CD4-positive, CD25-positive, alpha-beta regulatory T cell (primary cell): Measurements from ENCODE around the gene BEST3. TPM values are rescaled to one million over a fixed set of nuclear protein-coding genes. Genes with fewer than 3 reads are reported as not detected.

Experiments
- ATAC-seq, 2 donors: fragments of 150-1000 bp; cut with Tn5 transposase; one replicate each; pipeline ENCODE4 v1.10.0; 2021; ENCODE audit warnings: low read depth in 2 of 2, moderate number of reproducible peaks in 2 of 2, moderate library complexity in 1 of 2
- DNase-seq, 3 donors: peaks; one replicate each; pipeline versions ENCODE4 v3.0.0 to v3.0.0-alpha.2; 2012 to 2022; ENCODE audit warnings: mixed read lengths in 1 of 3
- H3K27ac ChIP-seq: one replicate; pipeline ENCODE4 v1.7.0; 2013; ENCODE audit warnings: mild to moderate bottlenecking, low read length; ENCODE audit not compliant: insufficient read depth, poor library complexity, severe bottlenecking
- H3K27me3 ChIP-seq: one replicate; pipeline ENCODE4 v1.7.0; 2013; ENCODE audit warnings: low read length; ENCODE audit not compliant: control insufficient read depth, insufficient read depth
- H3K36me3 ChIP-seq: one replicate; pipeline ENCODE4 v1.7.0; 2013; ENCODE audit warnings: mild to moderate bottlenecking, low read length, moderate library complexity; ENCODE audit not compliant: control insufficient read depth, insufficient read depth
- H3K4me1 ChIP-seq: 2 replicates; pipeline ENCODE4 v1.7.0; 2013; ENCODE audit warnings: mild to moderate bottlenecking, low read length; ENCODE audit not compliant: insufficient read depth, control insufficient read depth, poor library complexity, severe bottlenecking
- H3K4me3 ChIP-seq: one replicate; pipeline ENCODE4 v1.7.0; 2013; ENCODE audit warnings: low read depth, mild to moderate bottlenecking, low read length, moderate library complexity
- H3K9me3 ChIP-seq, 2 experiments: 1 replicate in 1 of 2; 2 replicates in 1 of 2; pipeline ENCODE4 v1.7.0; 2013; ENCODE audit warnings: low read length in 2 of 2, mild to moderate bottlenecking in 1 of 2, moderate library complexity in 1 of 2; ENCODE audit not compliant: control insufficient read depth in 2 of 2
- H3K27ac Mint-ChIP-seq, 3 donors: one replicate each; pipeline ENCODE4 v1.8.0; 2020 to 2022; ENCODE audit warnings: mild to moderate bottlenecking in 3 of 3, mixed read lengths in 3 of 3, moderate library complexity in 2 of 3
- H3K27me3 Mint-ChIP-seq: one replicate; pipeline ENCODE4 v1.8.0; 2022; ENCODE audit warnings: mild to moderate bottlenecking, mixed read lengths
- H3K36me3 Mint-ChIP-seq: one replicate; pipeline ENCODE4 v1.8.0; 2020; ENCODE audit warnings: mixed read lengths
- H3K4me1 Mint-ChIP-seq, 4 donors: one replicate each; pipeline ENCODE4 v1.8.0; 2020 to 2022; ENCODE audit warnings: mixed read lengths in 4 of 4, mild to moderate bottlenecking in 1 of 4
- H3K4me3 Mint-ChIP-seq, 4 donors: one replicate each; pipeline ENCODE4 v1.8.0; 2020 to 2022; ENCODE audit warnings: mild to moderate bottlenecking in 4 of 4, mixed read lengths in 4 of 4, moderate library complexity in 3 of 4
- H3K9me3 Mint-ChIP-seq, 7 donors: one replicate each; pipeline ENCODE4 v1.8.0; 2020 to 2022; ENCODE audit warnings: mixed read lengths in 7 of 7, mild to moderate bottlenecking in 3 of 7, moderate library complexity in 2 of 7
- polyA plus RNA-seq, 4 donors: library from polyadenylated mRNA; unstranded; fragments of 300-500 nt; fragmentation: Illumina TruSeq; gene quantifications; one replicate each; pipeline ENCODE4 v1.2.3, GENCODE V29; 2021
- total RNA-seq: library from RNA; stranded (reverse); gene quantifications from one replicate; pipeline ENCODE4 v1.2.3, GENCODE V29; 2022

Gene BEST3
- total and polyA plus RNA-seq, 5 donors from 2014 or later = not detected

DNA sequence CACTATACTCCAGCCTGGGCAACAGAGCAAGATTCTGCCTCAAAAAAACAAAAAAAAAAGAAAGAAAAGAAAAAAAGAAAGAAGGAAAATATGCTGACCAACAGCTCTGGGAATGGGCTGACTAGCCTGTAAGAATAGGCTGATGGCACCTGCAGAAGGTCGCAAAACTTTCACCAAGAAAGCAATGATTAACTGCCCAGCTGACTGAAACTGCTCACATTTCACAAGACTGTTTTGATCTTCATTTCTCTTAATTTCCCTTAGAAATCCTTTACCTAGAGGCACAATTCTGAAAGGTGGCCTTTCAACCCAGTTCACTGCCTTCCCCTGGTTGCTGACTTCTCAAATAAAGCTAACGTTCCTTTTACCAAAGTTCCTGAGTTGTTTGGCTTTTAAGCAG, 12.4 kb downstream of the BEST3 start:
- Histone ChIP-seq H3K4me1 (no peaks in the 10 kb centered on the region), H3K27me3 (peaks cover 2% of the 10 kb centered on the region), H3K9me3 (no peaks in the 10 kb centered on the region), H3K4me3 (no peak overlapping the region), H3K36me3 (no peaks in the 10 kb centered on the region), H3K27ac (no peak overlapping the region)
- Mint-ChIP-seq H3K4me1 (peaks cover 0 to 2% (median 0%) of the 10 kb centered on the region in 4 donors), H3K27me3 (peaks cover 4% of the 10 kb centered on the region), H3K36me3 (no peaks in the 10 kb centered on the region), H3K9me3 (peaks cover 0 to 4% (median 0%) of the 10 kb centered on the region in 7 donors), H3K4me3 (no peak overlapping the region), H3K27ac (no peak overlapping the region)
- DNase-seq (no peak), ATAC-seq (no peak)

DNA sequence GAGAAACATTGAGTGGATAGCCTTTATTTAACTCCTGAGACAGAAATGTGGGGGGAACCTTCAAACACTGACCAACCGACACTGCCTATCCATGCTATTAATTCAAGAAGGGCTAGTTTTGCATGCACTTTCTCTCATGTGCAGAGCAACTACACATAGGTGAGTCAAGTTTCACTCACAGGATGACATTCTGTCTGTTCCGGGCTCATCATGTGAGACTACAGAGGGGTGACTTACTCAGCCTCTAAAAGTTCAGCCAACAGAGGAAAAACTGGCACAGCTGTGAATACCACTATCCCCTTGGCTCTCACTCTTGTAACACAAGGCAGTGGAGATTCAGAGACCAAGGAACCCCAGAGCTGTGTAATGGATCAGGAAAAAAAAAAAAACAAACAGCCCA, 13.3 kb downstream of the BEST3 start:
- Mint-ChIP-seq H3K9me3 (peaks cover 0 to 4% (median 0%) of the 10 kb centered on the region in 7 donors), H3K27ac (no peak overlapping the region), H3K4me1 (peaks cover 0 to 2% (median 0%) of the 10 kb centered on the region in 4 donors), H3K36me3 (no peaks in the 10 kb centered on the region), H3K27me3 (peaks cover 4% of the 10 kb centered on the region), H3K4me3 (no peak overlapping the region)
- H3K27ac ChIP-seq = no peak overlapping the region
- ATAC-seq (no peak), DNase-seq (no peak)
- no peaks in the 10 kb centered on the region for H3K36me3 ChIP-seq
- H3K4me1 ChIP-seq = no peaks in the 10 kb centered on the region
- peaks cover 2% of the 10 kb centered on the region for H3K27me3 ChIP-seq
- H3K4me3 ChIP-seq = no peak overlapping the region
- H3K9me3 ChIP-seq = no peaks in the 10 kb centered on the region

GRCh38 chr12:69684466-69684865, 14.6 kb downstream of the BEST3 start:
- H3K36me3 ChIP-seq = no peaks in the 10 kb centered on the region
- Mint-ChIP-seq H3K27ac (no peak overlapping the region), H3K36me3 (no peaks in the 10 kb centered on the region), H3K4me3 (no peak overlapping the region), H3K4me1 (no peaks in the 10 kb centered on the region), H3K27me3 (peaks cover 4% of the 10 kb centered on the region), H3K9me3 (peaks cover 0 to 4% (median 0%) of the 10 kb centered on the region in 7 donors)
- H3K4me1 ChIP-seq = no peaks in the 10 kb centered on the region
- H3K27ac ChIP-seq = no peak overlapping the region
- no peak for DNase-seq
- no peak overlapping the region for H3K4me3 ChIP-seq
- no peak for ATAC-seq
- no peaks in the 10 kb centered on the region for H3K9me3 ChIP-seq
- H3K27me3 ChIP-seq = peaks cover 2% of the 10 kb centered on the region

GRCh38 chr12:69682110-69682755, 16.9 kb downstream of the BEST3 start:
- Mint-ChIP-seq H3K27me3 (peaks cover 4% of the 10 kb centered on the region), H3K27ac (no peak overlapping the region), H3K4me3 (no peak overlapping the region), H3K36me3 (no peaks in the 10 kb centered on the region), H3K4me1 (no peaks in the 10 kb centered on the region), H3K9me3 (peaks cover 0 to 4% (median 0%) of the 10 kb centered on the region in 7 donors)
- Histone ChIP-seq H3K27me3 (peaks cover 2% of the 10 kb centered on the region), H3K4me1 (no peaks in the 10 kb centered on the region), H3K36me3 (no peaks in the 10 kb centered on the region), H3K9me3 (no peaks in the 10 kb centered on the region), H3K27ac (no peak overlapping the region), H3K4me3 (no peak overlapping the region)
- ATAC-seq (no peak), DNase-seq (no peak)

DNA sequence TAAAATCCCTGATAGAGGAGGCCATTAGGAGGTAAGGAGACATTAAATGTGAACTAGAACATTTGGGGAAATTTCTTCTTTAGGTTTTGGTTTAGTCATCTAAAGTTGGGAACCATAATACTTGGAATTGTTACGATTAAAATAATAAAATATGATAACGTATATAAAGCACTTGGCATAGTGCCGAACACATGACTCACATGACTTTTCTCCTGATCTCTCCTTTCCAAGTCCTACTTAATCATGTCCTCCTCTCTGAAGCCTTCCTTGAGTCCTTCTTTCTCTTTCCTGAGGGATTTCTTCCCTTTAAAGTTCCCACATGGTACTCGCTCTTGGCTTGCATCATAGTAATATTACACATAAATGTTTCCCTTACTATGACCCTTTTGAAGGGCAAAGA, 20.0 kb downstream of the BEST3 start:
- H3K9me3 Mint-ChIP-seq = peaks cover 0 to 4% (median 0%) of the 10 kb centered on the region in 7 donors
- H3K27ac ChIP-seq = no peak overlapping the region
- H3K4me3 ChIP-seq = no peak overlapping the region
- H3K27me3 Mint-ChIP-seq = no peaks in the 10 kb centered on the region
- no peaks in the 10 kb centered on the region for H3K36me3 Mint-ChIP-seq
- no peaks in the 10 kb centered on the region for H3K4me1 Mint-ChIP-seq
- H3K36me3 ChIP-seq = no peaks in the 10 kb centered on the region
- H3K9me3 ChIP-seq = no peaks in the 10 kb centered on the region
- no peak overlapping the region for H3K27ac Mint-ChIP-seq
- no peaks in the 10 kb centered on the region for H3K4me1 ChIP-seq
- H3K4me3 Mint-ChIP-seq = no peak overlapping the region
- H3K27me3 ChIP-seq = peaks cover 2% of the 10 kb centered on the region
- ATAC-seq (no peak), DNase-seq (no peak)

- H3K4me1 ChIP-seq = no peaks in the 10 kb centered on the region
- no peaks in the 10 kb centered on the region for H3K36me3 Mint-ChIP-seq
- no peak for DNase-seq
- peaks cover 0 to 4% (median 0%) of the 10 kb centered on the region in 7 donors for H3K9me3 Mint-ChIP-seq
- ATAC-seq = no peak
- no peak overlapping the region for H3K4me3 ChIP-seq
- peaks cover 2% of the 10 kb centered on the region for H3K27me3 ChIP-seq
- no peaks in the 10 kb centered on the region for H3K4me1 Mint-ChIP-seq
- H3K27ac Mint-ChIP-seq = no peak overlapping the region
- no peak overlapping the region for H3K27ac ChIP-seq
- no peak overlapping the region for H3K4me3 Mint-ChIP-seq
- no peaks in the 10 kb centered on the region for H3K36me3 ChIP-seq
- H3K9me3 ChIP-seq = no peaks in the 10 kb centered on the region
- no peaks in the 10 kb centered on the region for H3K27me3 Mint-ChIP-seq
These were observed 22.7 kb downstream of the BEST3 start for GRCh38 chr12:69676257-69677012.

GRCh38 chr12:69672195-69672594, 26.9 kb downstream of the BEST3 start:
- Histone ChIP-seq H3K36me3 (no peaks in the 10 kb centered on the region), H3K9me3 (no peaks in the 10 kb centered on the region), H3K4me1 (no peaks in the 10 kb centered on the region), H3K27me3 (peaks cover 2% of the 10 kb centered on the region), H3K4me3 (no peak overlapping the region), H3K27ac (no peak overlapping the region)
- H3K27ac Mint-ChIP-seq = no peak overlapping the region
- H3K27me3 Mint-ChIP-seq = peaks cover 10% of the 10 kb centered on the region
- H3K36me3 Mint-ChIP-seq = no peaks in the 10 kb centered on the region
- peaks cover 0 to 2% (median 0%) of the 10 kb centered on the region in 7 donors for H3K9me3 Mint-ChIP-seq
- no peak overlapping the region for H3K4me3 Mint-ChIP-seq
- H3K4me1 Mint-ChIP-seq = no peaks in the 10 kb centered on the region
- ATAC-seq (no peak), DNase-seq (no peak)

DNA sequence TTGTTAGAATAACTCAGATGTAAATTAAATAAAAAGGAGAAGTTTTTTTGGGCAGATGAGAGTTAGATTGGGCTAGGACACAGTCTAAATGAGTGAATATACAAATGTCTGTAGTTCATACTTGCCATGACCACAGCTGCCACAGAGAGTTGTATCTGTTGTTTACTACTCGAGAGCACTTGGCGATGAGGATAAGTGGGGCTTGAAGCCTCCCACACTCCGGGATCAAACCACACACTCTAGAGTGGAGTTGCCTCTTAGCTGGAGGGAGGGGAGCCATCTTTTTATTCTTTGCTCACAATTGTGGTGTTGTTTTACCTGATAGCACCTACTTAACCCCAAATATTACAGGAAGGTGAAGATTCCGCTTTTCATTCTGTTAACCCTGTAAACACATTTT, 27.5 kb downstream of the BEST3 start:
- Histone ChIP-seq H3K27ac (no peak overlapping the region), H3K9me3 (no peaks in the 10 kb centered on the region), H3K4me3 (no peak overlapping the region), H3K27me3 (peaks cover 2% of the 10 kb centered on the region), H3K4me1 (no peaks in the 10 kb centered on the region), H3K36me3 (no peaks in the 10 kb centered on the region)
- H3K27ac Mint-ChIP-seq = no peak overlapping the region
- peaks cover 0 to 2% (median 0%) of the 10 kb centered on the region in 7 donors for H3K9me3 Mint-ChIP-seq
- no peaks in the 10 kb centered on the region for H3K36me3 Mint-ChIP-seq
- peaks cover 14% of the 10 kb centered on the region for H3K27me3 Mint-ChIP-seq
- no peak for DNase-seq
- no peak for ATAC-seq
- no peak overlapping the region for H3K4me3 Mint-ChIP-seq
- H3K4me1 Mint-ChIP-seq = no peaks in the 10 kb centered on the region
